H4 (cell line): ENCODE data around the gene HELZ. TPM values are rescaled to one million over a fixed set of nuclear protein-coding genes. Genes with fewer than 3 reads are reported as not detected.

Experiments used
- DNase-seq: peaks from one replicate; pipeline ENCODE4 v3.0.0-alpha.2; 2015; ENCODE audit warnings: low spot score
- total RNA-seq: library from RNA; depleted of rRNA; stranded (reverse); fragments of >200 nt; shearing (Covaris generic); gene quantifications from 2 replicates; pipeline ENCODE4 v1.2.3, GENCODE V29; 2014

The HELZ gene
- total RNA-seq, 1 experiment from 2014 or later, result 21.7 TPM

GRCh38 chr17:67186782-67187181, 58.2 kb downstream of the HELZ start:
- no peak for DNase-seq

- DNase-seq, result no peak
Measured at GRCh38 chr17:67183531-67183930, 61.5 kb downstream of the HELZ start.

- DNase-seq, result no peak
Measured at GRCh38 chr17:67181825-67182224, 63.2 kb downstream of the HELZ start.

GRCh38 chr17:67180275-67180674, 64.7 kb downstream of the HELZ start:
- no peak for DNase-seq

GRCh38 chr17:67178555-67178954, 66.4 kb downstream of the HELZ start:
- DNase-seq, result no peak

GRCh38 chr17:67177732-67178131, 67.3 kb downstream of the HELZ start:
- DNase-seq, result no peak

GRCh38 chr17:67174190-67174589, 70.8 kb downstream of the HELZ start:
- no peak for DNase-seq

- no peak for DNase-seq
Measured at GRCh38 chr17:67171560-67171959, 73.4 kb downstream of the HELZ start.

GRCh38 chr17:67168496-67168895, 76.5 kb downstream of the HELZ start:
- DNase-seq, result no peak

GRCh38 chr17:67165201-67165600, 79.8 kb downstream of the HELZ start:
- no peak for DNase-seq

- no peak for DNase-seq
Measured at GRCh38 chr17:67164302-67164701, 80.7 kb downstream of the HELZ start.

GRCh38 chr17:67162771-67163170, 82.2 kb downstream of the HELZ start:
- no peak for DNase-seq

- DNase-seq, result no peak
Measured at GRCh38 chr17:67161573-67161972, 83.4 kb downstream of the HELZ start.

- no peak for DNase-seq
Measured at GRCh38 chr17:67160791-67161190, 84.2 kb downstream of the HELZ start.

- DNase-seq, result no peak
Measured at GRCh38 chr17:67157732-67158639, 87.0 kb downstream of the HELZ start.

GRCh38 chr17:67156269-67157199, 88.5 kb downstream of the HELZ start:
- DNase-seq, result no peak

- no peak for DNase-seq
Measured at GRCh38 chr17:67152824-67153223, 92.2 kb downstream of the HELZ start.

- DNase-seq, result no peak
Measured at GRCh38 chr17:67151717-67152116, 93.3 kb downstream of the HELZ start.

- no peak for DNase-seq
Measured at GRCh38 chr17:67150826-67151225, 94.2 kb downstream of the HELZ start.

GRCh38 chr17:67148352-67148751, 96.6 kb downstream of the HELZ start:
- no peak for DNase-seq

GRCh38 chr17:67145183-67145805, 99.7 kb downstream of the HELZ start:
- no peak for DNase-seq

- no peak for DNase-seq
Measured at GRCh38 chr17:67143318-67143717, 101.7 kb downstream of the HELZ start.
